Bone marrow (tissue), 2 donors: ENCODE results near the gene NAPSA.
A peak's percentile ranks its signal among the peaks of the same experiment; 100 is the strongest.
"Not testable (repeated sequence)": the region's sequence is repeated elsewhere in the genome, so short reads cannot be mapped to it uniquely, and the experiment has no call there.

ENCODE experiments used
- DNase-seq, 2 donors: peaks; one replicate each; lab custom pipeline; 2025; lab: John Stamatoyannopoulos, UW

Gene NAPSA

GRCh38 chr19:50365434-50366306 lies at the start of gene NAPSA:
TSS of gene NAPSA (minus strand) at chr19:50365639. CDS start at chr19:50365621, 18 bp downstream.
- no peak for DNase-seq

DNA sequence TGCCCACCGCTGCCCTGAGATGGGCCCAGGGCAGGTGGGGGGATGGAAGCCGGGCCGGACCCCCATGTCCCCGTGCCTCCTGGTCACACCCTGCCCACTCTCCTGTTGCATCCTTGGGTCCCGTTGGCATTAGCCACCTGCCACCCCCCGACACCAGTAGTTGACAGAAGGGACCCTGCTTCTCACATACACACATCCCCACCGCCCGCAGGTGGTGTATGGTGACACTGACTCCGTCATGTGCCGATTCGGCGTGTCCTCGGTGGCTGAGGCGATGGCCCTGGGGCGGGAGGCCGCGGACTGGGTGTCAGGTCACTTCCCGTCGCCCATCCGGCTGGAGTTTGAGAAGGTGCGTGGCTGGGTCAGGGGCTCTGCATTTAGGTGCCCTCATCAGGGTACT lies 48.1 kb upstream of the NAPSA start:
- no peak for DNase-seq

- DNase-seq: no peak
Measured at GRCh38 chr19:50413096-50413495, 47.7 kb upstream of the NAPSA start.

DNA sequence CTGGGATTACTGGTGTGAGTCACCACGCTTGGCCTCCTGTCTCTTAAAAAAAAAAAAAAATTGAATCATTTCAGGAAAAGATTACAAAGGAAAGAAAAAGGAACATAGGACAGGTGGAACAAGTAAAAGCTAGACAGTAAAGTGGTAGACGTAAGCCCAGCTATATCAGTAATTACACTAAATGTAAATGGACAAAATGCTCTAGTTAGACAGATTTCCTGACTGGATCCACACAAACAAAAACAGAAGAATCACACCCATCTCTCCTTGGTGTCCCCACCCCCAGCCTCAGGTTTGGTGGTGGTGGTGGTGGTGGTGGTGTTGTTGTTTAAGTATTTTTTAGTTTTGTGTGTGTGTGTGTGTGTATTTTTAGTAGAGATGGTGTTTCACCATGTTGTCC lies 47.0 kb upstream of the NAPSA start:
- DNase-seq: no peak

- no peak for DNase-seq
Measured at GRCh38 chr19:50410109-50410508, 44.7 kb upstream of the NAPSA start.

- DNase-seq: no peak
Measured at GRCh38 chr19:50409347-50409746, 43.9 kb upstream of the NAPSA start.

DNA sequence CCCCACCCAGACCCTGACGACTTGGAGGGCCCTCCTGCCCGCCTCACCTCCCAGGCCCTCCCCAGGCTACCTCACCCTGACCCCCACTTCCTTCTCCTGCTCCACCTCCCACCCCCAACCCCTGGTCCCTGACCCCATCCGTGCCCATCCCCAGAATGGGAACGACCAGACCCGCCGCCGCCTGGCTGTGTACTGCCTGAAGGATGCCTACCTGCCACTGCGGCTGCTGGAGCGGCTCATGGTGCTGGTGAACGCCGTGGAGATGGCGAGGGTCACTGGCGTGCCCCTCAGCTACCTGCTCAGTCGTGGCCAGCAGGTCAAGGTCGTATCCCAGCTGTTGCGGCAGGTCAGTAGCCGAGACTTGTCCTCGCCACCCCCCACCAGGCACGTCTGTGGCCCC lies 41.4 kb upstream of the NAPSA start:
- DNase-seq: no peak

GRCh38 chr19:50406156-50406820 lies 40.8 kb upstream of the NAPSA start:
- DNase-seq: no peak

GRCh38 chr19:50402544-50403301 lies 37.3 kb upstream of the NAPSA start:
- no peak for DNase-seq

DNA sequence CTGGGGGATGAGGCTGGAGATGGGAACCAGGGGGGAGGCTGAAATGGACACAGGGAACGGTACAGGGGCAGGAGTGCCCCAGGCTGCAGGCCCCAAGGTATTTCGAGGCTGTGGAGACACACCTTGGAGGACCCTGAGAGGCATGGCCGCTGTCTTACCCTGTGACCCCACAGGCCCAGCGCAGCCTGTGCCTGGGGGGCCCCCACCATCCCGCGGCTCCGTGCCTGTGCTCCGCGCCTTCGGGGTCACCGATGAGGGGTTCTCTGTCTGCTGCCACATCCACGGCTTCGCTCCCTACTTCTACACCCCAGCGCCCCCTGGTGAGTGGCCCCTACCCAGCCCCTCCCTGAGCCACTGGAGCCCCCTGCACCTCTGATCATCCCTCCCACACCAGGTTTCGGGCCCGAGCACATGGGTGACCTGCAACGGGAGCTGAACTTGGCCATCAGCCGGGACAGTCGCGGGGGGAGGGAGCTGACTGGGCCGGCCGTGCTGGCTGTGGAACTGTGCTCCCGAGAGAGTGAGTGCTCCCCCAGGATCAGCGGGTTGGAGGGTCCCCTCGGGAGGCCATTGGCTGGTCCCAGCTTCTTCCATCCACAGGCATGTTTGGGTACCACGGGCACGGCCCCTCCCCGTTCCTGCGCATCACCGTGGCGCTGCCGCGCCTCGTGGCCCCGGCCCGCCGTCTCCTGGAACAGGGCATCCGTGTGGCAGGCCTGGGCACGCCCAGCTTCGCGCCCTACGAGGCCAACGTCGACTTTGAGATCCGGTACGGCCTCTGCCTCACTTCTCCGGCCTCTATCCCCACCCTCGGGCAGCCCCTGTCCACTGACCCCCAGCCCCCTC lies 36.4 kb upstream of the NAPSA start:
- DNase-seq: no peak

- DNase-seq: no peak
Measured at GRCh38 chr19:50399368-50399745, 33.9 kb upstream of the NAPSA start.

GRCh38 chr19:50398675-50399367 lies 33.4 kb upstream of the NAPSA start:
- DNase-seq: no peak

GRCh38 chr19:50394017-50394416 lies 28.6 kb upstream of the NAPSA start:
- no peak for DNase-seq

GRCh38 chr19:50393589-50393988 lies 28.1 kb upstream of the NAPSA start:
- DNase-seq: no peak

DNA sequence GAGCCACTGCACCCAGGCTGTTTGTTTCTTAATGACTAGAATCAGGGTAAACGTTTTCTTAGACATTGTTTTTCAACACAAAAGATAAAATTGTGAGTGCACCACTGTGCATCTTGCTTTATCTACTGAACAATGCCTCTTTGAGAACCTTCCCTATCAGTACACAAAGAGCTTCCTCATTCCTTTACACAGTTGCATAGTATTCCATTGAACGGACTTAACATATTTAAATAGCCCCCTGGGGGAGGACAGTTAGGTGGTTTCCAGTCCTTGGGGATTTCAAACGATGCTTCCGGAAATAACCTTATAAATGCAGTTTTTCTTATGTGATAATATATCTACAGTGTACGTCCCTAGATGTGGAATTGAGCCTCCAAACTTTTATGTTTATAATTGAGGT lies 27.3 kb upstream of the NAPSA start:
- no peak for DNase-seq

DNA sequence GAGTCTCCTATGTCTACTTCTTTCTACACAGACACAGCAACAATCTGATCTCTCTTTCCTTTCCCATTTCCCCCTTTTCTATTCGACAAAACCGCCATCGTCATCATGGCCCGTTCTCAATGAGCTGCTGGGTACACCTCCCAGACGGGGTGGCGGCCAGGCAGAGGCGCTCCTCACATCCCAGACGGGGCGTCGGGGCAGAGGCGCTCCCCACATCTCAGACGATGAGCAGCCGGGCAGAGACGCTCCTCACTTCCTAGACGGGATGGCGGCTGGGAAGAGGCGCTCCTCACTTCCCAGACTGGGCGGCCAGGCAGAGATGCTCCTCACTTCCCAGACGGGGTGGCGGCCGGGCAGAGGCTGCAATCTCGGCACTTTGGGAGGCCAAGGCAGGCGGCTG lies 25.5 kb upstream of the NAPSA start:
- DNase-seq: not testable (repeated sequence)

DNA sequence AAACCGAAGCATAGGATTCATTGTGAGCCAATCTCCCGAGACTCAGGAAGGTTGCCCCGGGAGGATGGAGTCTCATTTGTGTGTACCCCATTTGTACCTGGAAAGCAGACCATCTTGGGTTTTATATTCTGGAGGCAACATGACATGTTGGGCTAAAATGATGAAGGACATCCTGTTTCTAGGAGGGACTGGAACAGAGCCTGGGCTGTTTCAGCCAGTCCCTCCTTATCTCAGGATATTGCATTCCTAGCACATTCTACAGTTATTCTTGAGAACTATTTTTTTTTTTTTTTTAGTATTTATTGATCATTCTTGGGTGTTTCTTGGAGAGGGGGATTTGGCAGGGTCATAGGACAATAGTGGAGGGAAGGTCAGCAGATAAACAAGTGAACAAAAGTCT lies 24.9 kb upstream of the NAPSA start:
- not testable (repeated sequence) for DNase-seq

GRCh38 chr19:50387868-50388245 lies 22.4 kb upstream of the NAPSA start:
- DNase-seq: no peak

DNA sequence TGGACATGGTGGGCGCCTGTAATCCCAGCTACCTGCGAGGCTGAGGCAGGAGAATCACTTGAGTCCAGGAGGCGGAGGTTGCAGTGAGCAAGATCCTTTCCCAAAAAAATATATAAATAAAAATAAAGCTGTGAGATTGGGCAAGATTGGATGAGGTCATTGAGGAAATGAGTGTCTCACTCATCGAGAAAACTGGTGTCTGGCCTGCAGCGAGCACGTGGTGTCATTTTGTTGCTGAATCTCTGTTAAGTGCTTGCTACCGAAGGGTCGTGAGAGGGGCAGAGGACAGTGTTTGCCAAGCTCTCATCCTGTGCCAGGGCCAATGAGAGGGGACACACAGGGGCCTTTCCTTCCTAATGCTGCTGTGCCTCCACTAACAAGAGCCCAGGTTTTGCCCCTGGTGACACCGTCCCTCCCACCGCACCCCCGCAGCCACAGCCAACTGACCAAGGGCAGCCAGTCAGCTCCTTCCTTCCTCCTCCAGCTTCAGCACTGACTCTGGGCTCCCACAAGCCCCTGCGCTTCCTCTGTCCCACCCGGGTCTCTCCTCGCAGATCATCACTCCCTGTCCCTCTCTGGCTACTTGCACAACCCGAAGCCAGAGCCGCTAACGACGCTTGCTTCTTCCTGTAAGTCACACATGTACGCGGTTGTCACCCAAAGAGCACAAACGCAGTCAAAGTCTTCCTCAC lies 21.9 kb upstream of the NAPSA start:
- DNase-seq: peak in 1 of 2 donors; percentile 31

DNA sequence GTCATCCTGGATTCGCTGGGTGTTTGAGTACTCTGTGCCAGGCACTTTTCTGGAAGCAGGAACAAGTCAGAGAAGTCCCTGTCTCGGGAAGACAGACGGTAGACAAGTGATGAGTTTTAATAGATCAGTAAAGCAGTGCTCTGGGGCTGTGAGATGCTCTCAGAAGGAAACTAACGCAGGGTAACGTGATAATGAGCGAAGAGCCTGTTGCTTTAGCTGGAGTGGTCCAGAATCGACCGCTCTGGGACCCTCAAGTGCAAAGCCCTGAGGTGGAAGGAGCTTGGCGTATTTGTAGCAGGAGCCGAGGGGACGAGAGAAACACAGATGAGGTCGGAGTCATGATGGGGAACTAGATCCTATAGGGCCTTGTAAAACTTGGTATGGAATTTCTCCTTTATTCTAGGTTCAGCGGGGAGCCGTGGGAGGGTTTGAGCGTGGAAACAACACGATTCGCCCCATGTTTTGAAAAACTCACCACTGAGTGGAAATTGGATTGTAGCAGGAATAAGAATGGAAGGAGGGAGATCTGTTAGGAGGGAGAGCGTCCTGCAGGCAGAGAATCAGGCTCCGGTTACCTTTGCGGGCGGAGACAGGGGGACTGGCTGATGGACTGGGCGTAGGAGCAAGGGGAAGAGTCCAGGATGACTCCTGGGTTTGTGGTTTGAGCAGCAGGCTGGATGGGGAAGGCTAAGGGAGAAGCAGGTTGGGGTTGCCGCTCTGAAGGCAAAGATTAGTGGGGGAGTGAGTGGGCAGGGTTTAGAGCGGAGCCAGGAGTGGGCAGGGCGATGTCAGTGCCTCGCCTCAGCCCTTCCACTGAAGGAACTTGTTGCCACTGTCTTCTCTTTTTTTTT lies 19.5 kb upstream of the NAPSA start:
- no peak for DNase-seq
